Measurements from ENCODE around the gene WIPI1.

DNA sequence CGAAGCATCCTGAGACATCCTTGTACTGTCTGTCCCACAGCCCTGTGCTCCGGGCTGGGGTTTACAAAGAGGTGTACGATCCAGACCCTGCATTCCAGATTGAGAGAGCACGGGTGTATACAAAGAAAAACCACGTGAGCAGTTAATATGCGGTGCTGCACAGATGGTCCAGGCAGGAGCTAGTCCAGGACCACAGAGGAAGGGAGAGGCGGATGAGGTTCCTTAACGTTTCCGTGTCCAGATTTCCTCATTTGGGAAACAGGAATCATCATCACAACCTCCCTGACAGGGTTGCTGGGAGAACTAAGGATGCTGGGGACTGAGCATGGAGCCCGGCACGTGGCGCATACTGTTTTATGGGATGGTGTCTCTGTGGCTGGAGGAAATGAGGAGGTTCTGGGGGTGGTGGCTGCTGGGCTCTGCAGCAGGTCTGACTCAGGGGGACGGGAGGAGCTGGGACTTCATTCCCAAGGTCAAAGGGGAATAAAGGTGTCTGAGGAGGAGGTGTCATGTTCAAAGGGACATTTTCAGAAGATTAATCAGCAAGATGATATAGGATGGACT lies 26.2 kb downstream of the WIPI1 start:
- no peak for TF ChIP-seq POLR2A (IDR thresholded peaks at IDR 0.05; ENCODE audit: low read length)
- TF ChIP-seq GATA1 (IDR thresholded peaks at IDR 0.05; ENCODE audit: low read depth, low read length) = no peak
